ENCODE results near the gene CAMKK1.

DNA sequence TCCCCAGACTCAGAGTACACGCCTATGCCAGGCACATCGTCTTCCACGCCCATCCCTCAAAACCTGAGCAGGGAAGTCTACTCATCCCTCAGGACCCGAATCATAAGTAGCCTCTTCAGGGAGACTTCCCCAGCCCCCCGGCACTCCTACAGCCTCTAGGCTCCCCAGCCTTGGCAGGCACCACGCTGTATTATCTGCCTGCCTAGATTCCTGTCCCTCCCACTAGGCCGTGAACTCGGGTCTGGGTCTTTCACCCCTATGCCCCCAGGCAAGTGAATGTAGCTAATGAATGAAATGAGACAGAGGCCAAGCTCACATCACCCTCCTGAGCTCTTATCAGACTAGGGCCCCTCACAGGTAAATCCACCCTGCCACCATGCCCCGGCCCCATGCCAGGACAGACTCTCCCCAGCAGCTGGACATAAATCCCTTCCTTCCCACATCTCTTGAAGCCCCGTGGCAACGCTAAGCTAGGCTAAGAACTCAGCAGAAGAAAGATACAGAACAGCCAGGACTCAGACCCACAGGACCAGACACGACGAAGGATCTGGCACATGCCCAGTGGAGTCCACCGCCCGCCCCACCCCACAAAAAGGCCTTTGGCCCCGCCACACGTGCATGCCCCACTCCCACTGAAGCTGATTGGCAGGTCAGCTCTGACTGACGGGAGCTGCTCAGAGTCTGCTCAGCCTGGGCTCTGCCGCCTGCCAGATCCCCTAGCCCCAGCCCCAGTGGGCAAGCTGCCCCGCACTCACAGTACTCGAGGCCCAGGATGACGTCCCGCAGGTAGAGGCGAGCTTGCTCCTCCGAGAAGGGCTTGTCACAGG lies 13.0 kb downstream of the CAMKK1 start:
- TF ChIP-seq YY1 (IDR thresholded peaks at IDR 0.05; ENCODE audit: insufficient read depth, insufficient read length) (no peak), ZNF274 (IDR thresholded peaks at IDR 0.05; ENCODE audit: low read depth, low read length) (no peak)

Data from NT2/D1 (cell line).